ENCODE data around the gene MED20. TPM values are rescaled to one million over a fixed set of nuclear protein-coding genes. Genes with fewer than 3 reads are reported as not detected.

Gene MED20
- total and polyA plus RNA-seq, 4 donors, result 6.1 to 16.1 (median 9.6) TPM

DNA sequence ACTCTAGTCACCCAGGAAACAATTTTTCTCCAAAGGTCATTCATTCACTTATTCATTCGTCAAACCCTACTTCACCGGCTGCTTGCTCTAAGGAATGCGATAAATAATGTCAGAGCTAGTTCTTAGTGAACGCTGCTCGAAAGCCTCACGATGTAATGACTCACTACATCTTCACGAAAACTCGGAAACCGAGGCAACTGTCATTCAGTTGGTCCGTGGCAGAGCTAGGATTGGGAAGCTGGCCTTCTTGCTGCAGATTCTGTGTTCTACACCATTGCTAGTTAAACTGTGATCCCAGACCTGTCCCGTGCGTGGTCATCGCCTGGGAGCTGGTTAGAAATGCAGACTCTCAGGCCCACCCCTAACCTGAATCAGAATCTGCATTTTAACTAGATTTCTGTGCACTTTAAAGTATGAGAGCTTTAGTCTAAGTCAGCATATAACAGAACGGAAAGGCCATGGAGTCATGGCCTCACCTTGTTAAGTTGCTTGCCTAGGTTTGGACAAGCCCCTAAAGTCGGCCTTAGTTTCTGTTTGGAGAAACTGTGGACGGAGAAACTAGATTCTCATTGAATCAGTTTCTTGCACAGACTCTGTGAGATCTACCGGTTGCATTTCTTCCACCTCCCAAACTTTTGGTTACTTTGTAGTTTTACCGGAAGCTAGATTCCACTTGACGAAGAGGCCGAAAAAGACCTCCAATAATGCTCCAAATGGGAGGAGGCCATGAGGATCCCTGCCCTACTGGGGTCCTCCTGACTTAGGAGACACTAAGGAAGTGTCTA is 21.3 kb upstream of the MED20 start:
- 32 to 36% methylated on average over 20 of the region's 20 CpGs for WGBS, 2 donors
- H3K4me1 ChIP-seq (ENCODE audit: control insufficient read depth in 1 of 2, insufficient read depth in 2 of 2, low read length in 2 of 2), result no peaks in the 10 kb centered on the region
- H3K9me3 ChIP-seq (ENCODE audit: control insufficient read depth, low read length), result no peaks in the 10 kb centered on the region
- intact Hi-C loops (cut with DNase I), result no loop called here
- no peaks in the 10 kb centered on the region for H3K36me3 ChIP-seq (ENCODE audit: control insufficient read depth in 1 of 2, insufficient read depth in 2 of 2, low read length in 1 of 2)
- ATAC-seq (ENCODE audit: low FRiP score), result no peak
- no peaks in the 10 kb centered on the region for H3K27me3 ChIP-seq (ENCODE audit: control insufficient read depth in 1 of 2, insufficient read depth in 2 of 2, low read length in 1 of 2)
- no peak for DNase-seq
- H3K4me3 ChIP-seq (ENCODE audit: low read length in 2 of 2), result peak overlapping the region; percentile 30 to 81
- peak overlapping the region in 1 of 2 donors; percentile 90 for H3K27ac ChIP-seq (ENCODE audit: low read depth in 1 of 2, low read length in 2 of 2)

DNA sequence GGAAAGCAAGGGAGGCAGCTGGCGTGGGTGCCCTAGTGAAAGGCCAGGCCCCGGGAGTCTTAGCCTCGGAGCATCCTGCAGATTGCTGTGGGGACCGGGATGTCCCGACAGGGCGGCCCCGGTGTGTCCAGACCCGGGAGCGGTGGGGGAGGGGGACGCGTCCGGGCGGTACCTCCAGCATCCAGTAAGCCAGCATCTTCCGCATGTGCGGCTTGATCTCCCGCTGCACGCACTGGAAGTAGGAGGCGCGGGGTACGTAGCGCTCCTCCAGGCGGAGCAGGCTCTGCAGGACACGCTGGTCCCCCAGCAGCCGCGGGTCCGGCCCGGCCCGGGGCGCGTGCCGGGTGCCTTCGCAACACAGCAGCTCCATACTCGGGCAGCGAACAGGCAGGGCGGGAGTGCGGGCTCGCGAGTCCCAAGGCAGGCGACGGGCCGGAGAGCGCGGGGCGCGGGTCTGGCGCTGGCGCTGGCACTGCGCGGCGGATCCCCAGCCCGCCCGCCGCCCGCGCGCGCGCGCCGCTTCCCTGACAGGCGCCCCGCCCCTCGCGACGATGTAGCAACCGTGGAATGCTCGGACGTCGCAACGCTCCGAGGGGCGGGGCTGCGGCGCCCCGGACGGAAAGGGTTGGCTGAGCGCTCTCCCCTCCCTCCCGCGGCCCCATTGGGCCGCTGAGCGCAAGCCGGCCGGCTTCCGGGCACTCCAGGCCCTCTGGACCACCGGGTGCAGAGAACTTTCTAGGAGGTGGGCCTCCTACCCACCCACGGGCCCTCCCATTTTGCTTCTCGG is 20.5 kb upstream of the MED20 start, which contains the start of gene CCND3:
Gene CCND3, minus strand, starts transcription at position 529 of the 787 bp plus-strand sequence. Its CDS starts 159 bp downstream, at position 370.
- DNase-seq (peak; percentile 96 to 98), ATAC-seq (ENCODE audit: low FRiP score) (peak; percentile 94)
- intact Hi-C loops (cut with DNase I), result loop anchor here in 1 of 2 donors (2.0 kb wide), 1 partner anchor 107 kb away; no protein-coding TSS in a partner anchor
- Histone ChIP-seq H3K9me3 (ENCODE audit: control insufficient read depth, low read length) (no peaks in the 10 kb centered on the region), H3K36me3 (ENCODE audit: control insufficient read depth in 1 of 2, insufficient read depth in 2 of 2, low read length in 1 of 2) (no peaks in the 10 kb centered on the region), H3K4me1 (ENCODE audit: control insufficient read depth in 1 of 2, insufficient read depth in 2 of 2, low read length in 2 of 2) (no peaks in the 10 kb centered on the region), H3K27me3 (ENCODE audit: control insufficient read depth in 1 of 2, insufficient read depth in 2 of 2, low read length in 1 of 2) (no peaks in the 10 kb centered on the region), H3K4me3 (ENCODE audit: low read length in 2 of 2) (peak within 1 kb of the TSS; percentile 80 to 81), H3K27ac (ENCODE audit: low read depth in 1 of 2, low read length in 2 of 2) (peak within 1 kb of the TSS in 1 of 2 donors; percentile 90)
- WGBS, 2 donors, result 0 to 1% methylated on average over 77 to 87 of the region's 87 CpGs

DNA sequence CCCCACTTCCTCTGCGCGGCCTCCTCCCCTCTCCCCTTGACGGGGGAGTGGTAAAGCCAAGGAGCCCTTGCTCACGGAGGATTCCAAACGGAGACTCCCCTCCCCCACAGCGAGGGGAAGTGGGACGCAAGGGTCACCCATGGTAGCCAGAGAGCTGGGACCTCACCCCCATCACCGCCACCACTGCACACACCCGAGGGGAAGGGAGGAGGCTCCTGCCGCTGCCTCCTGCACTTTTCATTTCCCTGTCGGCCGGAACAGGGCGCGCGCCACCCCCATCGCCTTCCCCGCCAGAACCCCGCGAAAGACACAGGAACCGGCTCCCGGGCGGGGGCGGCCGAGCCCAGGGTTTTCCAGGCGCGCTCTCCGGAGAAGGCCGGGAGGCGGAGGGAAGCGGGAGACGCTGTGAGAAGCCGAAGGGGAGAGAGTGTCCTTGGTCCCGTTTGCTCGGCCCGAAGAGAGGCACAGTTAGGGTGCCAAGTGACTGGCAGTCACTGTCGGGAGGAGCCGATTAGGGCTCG is 19.9 kb upstream of the MED20 start:
- Histone ChIP-seq H3K27me3 (ENCODE audit: control insufficient read depth in 1 of 2, insufficient read depth in 2 of 2, low read length in 1 of 2) (no peaks in the 10 kb centered on the region), H3K36me3 (ENCODE audit: control insufficient read depth in 1 of 2, insufficient read depth in 2 of 2, low read length in 1 of 2) (no peaks in the 10 kb centered on the region), H3K4me1 (ENCODE audit: control insufficient read depth in 1 of 2, insufficient read depth in 2 of 2, low read length in 2 of 2) (no peaks in the 10 kb centered on the region), H3K9me3 (ENCODE audit: control insufficient read depth, low read length) (no peaks in the 10 kb centered on the region), H3K27ac (ENCODE audit: low read depth in 1 of 2, low read length in 2 of 2) (peak overlapping the region in 1 of 2 donors; percentile 71), H3K4me3 (ENCODE audit: low read length in 2 of 2) (peak overlapping the region; percentile 80 to 81)
- peak; percentile 22 for ATAC-seq (ENCODE audit: low FRiP score)
- WGBS, 2 donors, result 0% methylated on average over 36 to 38 of the region's 38 CpGs
- intact Hi-C loops (cut with DNase I), result loop anchor here in 1 of 2 donors (2.0 kb wide), 1 partner anchor 108 kb away; no protein-coding TSS in a partner anchor
- peak; percentile 63 to 85 for DNase-seq

DNA sequence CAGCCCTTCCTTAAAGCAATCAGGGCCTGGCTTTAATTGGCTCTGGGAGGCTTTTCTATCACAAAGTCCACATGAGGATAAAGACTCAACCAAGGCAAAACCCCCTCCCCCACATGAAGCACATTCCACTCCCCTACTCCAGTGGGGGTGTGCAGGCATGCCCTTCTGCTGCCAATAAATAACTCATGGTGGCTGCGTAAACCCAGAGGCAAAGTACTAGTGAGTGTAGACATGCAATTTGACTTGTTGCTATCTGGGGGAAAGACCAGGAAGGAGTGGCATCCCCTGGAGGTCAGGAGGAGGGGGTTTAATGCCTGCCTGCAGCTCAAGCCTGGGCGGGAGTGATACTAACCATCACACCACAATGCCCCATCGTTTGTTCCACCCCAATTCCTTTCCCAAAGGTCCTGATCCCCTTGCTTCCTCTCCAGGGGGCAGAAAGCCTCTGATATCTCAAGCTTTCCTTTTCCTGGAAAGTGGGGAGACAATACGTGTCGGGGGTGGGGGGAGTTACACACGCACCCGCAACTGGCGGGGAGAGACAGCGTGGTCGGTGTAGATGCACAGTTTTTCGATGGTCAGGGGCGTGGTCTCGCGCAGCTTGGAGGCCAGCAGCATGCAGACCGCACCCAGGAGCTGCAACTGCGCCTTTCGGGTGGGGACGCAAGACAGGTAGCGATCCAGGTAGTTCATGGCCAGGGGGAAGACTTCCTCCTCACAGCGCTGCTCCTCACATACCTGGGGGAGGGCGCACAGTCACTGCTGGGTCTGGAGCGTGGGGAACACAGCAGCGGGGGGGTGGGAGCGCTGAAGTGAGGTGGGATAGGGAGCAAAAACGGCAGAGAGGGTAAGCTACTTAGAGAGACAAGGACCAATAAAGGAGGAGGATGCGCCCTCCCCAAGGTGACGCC is 19.2 kb upstream of the MED20 start:
- WGBS, 2 donors, result 23 to 25% methylated on average over 26 to 27 of the region's 27 CpGs
- Histone ChIP-seq H3K4me3 (ENCODE audit: low read length in 2 of 2) (peak overlapping the region in 1 of 2 donors; percentile 81), H3K27me3 (ENCODE audit: control insufficient read depth in 1 of 2, insufficient read depth in 2 of 2, low read length in 1 of 2) (no peaks in the 10 kb centered on the region), H3K36me3 (ENCODE audit: control insufficient read depth in 1 of 2, insufficient read depth in 2 of 2, low read length in 1 of 2) (no peaks in the 10 kb centered on the region), H3K4me1 (ENCODE audit: control insufficient read depth in 1 of 2, insufficient read depth in 2 of 2, low read length in 2 of 2) (no peaks in the 10 kb centered on the region), H3K9me3 (ENCODE audit: control insufficient read depth, low read length) (no peaks in the 10 kb centered on the region), H3K27ac (ENCODE audit: low read depth in 1 of 2, low read length in 2 of 2) (no peak overlapping the region)
- DNase-seq (no peak), ATAC-seq (ENCODE audit: low FRiP score) (no peak)
- intact Hi-C loops (cut with DNase I), result loop anchor here (1.0 to 5.0 kb wide), 3 partner anchors 19 to 109 kb away; partner anchors contain the start of genes BYSL (in 1 of the 2) and MED20 (in 1 of the 2)

DNA sequence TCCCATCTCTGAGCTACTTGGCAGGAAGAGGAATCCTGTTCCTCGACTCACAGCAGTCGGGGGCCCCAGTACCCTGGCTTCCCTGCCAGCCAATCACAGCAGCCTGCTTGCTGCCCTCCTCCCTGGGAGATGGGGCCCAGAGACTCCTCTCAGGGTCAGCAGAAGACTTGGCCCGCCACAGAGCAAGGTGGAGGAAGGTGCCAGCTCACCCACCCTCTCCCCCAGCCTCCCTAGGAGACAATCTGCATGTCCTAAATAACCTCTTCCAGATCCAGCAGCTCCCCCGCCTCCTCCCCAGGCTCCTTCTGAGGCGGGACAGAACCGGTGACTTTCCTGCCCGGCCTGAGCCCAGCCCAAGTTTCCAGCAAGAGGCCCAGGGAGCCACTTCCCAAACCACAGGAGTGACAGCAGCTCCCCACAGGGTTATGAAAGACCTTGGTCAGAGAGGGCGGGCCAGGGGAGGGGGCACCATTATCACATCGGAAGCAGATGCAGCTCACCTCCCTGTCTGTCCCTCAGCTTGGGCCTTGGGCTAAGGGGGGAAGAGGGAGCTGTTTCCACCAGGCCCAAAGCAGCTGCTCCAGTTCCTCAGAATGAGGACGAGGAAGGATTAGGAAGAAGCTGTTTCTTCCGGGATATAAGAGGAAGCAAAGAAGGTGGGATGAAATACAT is 18.4 kb upstream of the MED20 start:
- DNase-seq, result peak; percentile 62 to 79
- Histone ChIP-seq H3K4me1 (ENCODE audit: control insufficient read depth in 1 of 2, insufficient read depth in 2 of 2, low read length in 2 of 2) (no peaks in the 10 kb centered on the region), H3K4me3 (ENCODE audit: low read length in 2 of 2) (no peak overlapping the region)

DNA sequence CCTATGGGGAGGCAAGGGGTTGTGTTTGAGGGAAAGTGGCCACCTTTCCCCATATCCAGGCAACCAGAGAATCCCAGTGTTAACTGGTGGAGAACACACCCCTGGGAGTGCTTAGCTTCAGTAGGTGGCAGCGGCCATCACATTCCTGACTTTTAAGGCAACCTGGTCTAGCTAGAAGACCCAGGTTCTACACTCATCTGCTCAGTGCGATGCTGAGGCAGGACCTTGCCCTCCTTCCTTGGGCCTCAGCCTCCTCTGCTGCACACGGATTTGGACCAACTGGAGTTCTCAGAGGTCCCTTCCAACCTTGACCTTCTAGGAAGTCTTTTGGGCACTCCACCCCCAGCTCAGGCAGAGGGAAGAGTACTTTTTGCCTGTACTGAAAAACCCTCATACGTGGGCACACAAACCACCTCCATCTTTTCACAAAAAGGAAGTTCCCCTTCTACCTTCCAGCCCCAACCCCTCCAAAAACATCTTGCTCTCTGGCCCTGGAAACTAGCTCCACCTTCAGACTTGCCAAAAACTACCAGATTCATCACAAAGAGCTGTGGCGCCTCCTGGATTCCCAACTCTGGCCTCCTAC is 17.7 kb upstream of the MED20 start:
- intact Hi-C loops (cut with DNase I), result loop anchor here in 1 of 2 donors (1.0 to 5.0 kb wide), 2 partner anchors 17 to 104 kb away; partner anchors contain the start of genes BYSL and MED20
- H3K36me3 ChIP-seq (ENCODE audit: control insufficient read depth in 1 of 2, insufficient read depth in 2 of 2, low read length in 1 of 2), result no peaks in the 10 kb centered on the region
- WGBS, 2 donors, result 83 to 84% methylated on average over 5 of the region's 5 CpGs
- H3K27me3 ChIP-seq (ENCODE audit: control insufficient read depth in 1 of 2, insufficient read depth in 2 of 2, low read length in 1 of 2), result no peaks in the 10 kb centered on the region
- no peak overlapping the region for H3K4me3 ChIP-seq (ENCODE audit: low read length in 2 of 2)
- ATAC-seq (ENCODE audit: low FRiP score) (no peak), DNase-seq (no peak)
- no peak overlapping the region for H3K27ac ChIP-seq (ENCODE audit: low read depth in 1 of 2, low read length in 2 of 2)
- no peaks in the 10 kb centered on the region for H3K4me1 ChIP-seq (ENCODE audit: control insufficient read depth in 1 of 2, insufficient read depth in 2 of 2, low read length in 2 of 2)
- H3K9me3 ChIP-seq (ENCODE audit: control insufficient read depth, low read length), result no peaks in the 10 kb centered on the region

More for the DNA sequence above, 18.4 kb upstream of the MED20 start:
- no peaks in the 10 kb centered on the region for H3K36me3 ChIP-seq (ENCODE audit: control insufficient read depth in 1 of 2, insufficient read depth in 2 of 2, low read length in 1 of 2)
- H3K27me3 ChIP-seq (ENCODE audit: control insufficient read depth in 1 of 2, insufficient read depth in 2 of 2, low read length in 1 of 2), result no peaks in the 10 kb centered on the region
- intact Hi-C loops (cut with DNase I), result loop anchor here in 1 of 2 donors (1.0 to 5.0 kb wide), 2 partner anchors 18 to 103 kb away; partner anchors contain the start of genes BYSL and MED20
- WGBS, 2 donors, result 61 to 67% methylated on average over 11 of the region's 11 CpGs
- H3K9me3 ChIP-seq (ENCODE audit: control insufficient read depth, low read length), result no peaks in the 10 kb centered on the region
- ATAC-seq (ENCODE audit: low FRiP score), result no peak
- H3K27ac ChIP-seq (ENCODE audit: low read depth in 1 of 2, low read length in 2 of 2), result no peak overlapping the region

DNA sequence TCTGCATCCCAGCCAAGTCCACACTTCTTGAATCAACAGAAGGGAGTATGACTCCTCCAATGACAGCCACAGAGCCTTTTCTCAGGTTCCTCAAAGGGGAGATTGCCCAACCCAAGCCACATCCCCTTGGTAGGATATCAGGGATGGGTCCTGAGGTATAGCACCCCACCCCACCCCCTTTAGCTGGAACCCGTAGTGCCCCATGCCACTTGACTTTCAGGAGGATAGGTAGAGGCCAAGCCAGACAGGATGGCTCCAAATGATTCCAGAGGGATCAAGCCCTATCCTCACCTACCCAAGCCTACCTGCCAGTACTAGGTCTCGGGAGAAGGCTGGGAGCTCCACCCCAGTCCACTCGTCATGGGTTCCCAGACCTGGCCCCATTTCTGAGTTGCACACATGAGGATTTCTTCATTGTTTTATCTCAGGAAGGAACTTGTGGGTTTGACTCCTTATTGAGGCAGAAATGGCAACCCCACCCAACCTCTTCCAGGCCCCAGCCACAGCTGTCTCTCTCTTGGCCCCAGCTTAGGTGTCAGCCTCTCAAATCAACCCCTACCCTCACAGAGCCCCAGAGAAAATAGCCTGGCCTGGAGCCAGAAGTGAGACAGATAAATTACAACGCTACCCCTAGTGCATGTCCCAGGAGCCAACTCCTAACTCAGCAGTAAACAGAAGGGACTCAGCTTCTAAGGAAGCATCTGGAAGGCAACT is 17.1 kb upstream of the MED20 start:
- ATAC-seq (ENCODE audit: low FRiP score), result no peak
- H3K4me3 ChIP-seq (ENCODE audit: low read length in 2 of 2), result no peak overlapping the region
- no peaks in the 10 kb centered on the region for H3K9me3 ChIP-seq (ENCODE audit: control insufficient read depth, low read length)
- 73 to 77% methylated on average over 4 of the region's 4 CpGs for WGBS, 2 donors
- intact Hi-C loops (cut with DNase I), result loop anchor here in 1 of 2 donors (5.0 kb wide), 1 partner anchor 104 kb away; no protein-coding TSS in a partner anchor
- DNase-seq, result no peak
- no peaks in the 10 kb centered on the region for H3K36me3 ChIP-seq (ENCODE audit: control insufficient read depth in 1 of 2, insufficient read depth in 2 of 2, low read length in 1 of 2)
- no peak overlapping the region for H3K27ac ChIP-seq (ENCODE audit: low read depth in 1 of 2, low read length in 2 of 2)
- no peaks in the 10 kb centered on the region for H3K27me3 ChIP-seq (ENCODE audit: control insufficient read depth in 1 of 2, insufficient read depth in 2 of 2, low read length in 1 of 2)
- H3K4me1 ChIP-seq (ENCODE audit: control insufficient read depth in 1 of 2, insufficient read depth in 2 of 2, low read length in 2 of 2), result no peaks in the 10 kb centered on the region

Measured in aorta (tissue), 5 donors.